Tibial nerve (tissue), 4 donors: ENCODE measurements around the gene F5.

Experiments used
- CTCF ChIP-seq, 5 experiments: fragments of 200-600 bp in 3 of 5; fragments of 450-650 bp in 2 of 5; sonication (generic) in 3 of 5; IDR thresholded peaks; one replicate each; pipeline ENCODE4 v1.5.1; 2016 to 2019; ENCODE audit warnings: antibody characterized with exemption in 5 of 5, mild to moderate bottlenecking in 3 of 5, moderate library complexity in 2 of 5
- EP300 ChIP-seq, 2 donors: sonication (generic); formaldehyde crosslinking; IDR thresholded peaks; one replicate each; pipeline ENCODE4 v1.6.1; 2017; ENCODE audit warnings: antibody characterized with exemption in 2 of 2, mild to moderate bottlenecking in 1 of 2
- POLR2A ChIP-seq, 2 donors: fragments of 450-650 bp; IDR thresholded peaks; one replicate each; pipeline ENCODE4 v1.6.1; 2017; ENCODE audit warnings: antibody characterized with exemption in 2 of 2, mild to moderate bottlenecking in 2 of 2, moderate library complexity in 2 of 2

GRCh38 chr1:169521226-169521625, 65.1 kb downstream of the F5 start:
- no peak for TF ChIP-seq EP300 (IDR thresholded peaks at IDR 0.05)
- TF ChIP-seq CTCF (IDR thresholded peaks at IDR 0.05), result no peak
- no peak for TF ChIP-seq POLR2A (IDR thresholded peaks at IDR 0.05)
